GM12892 (cell line): ENCODE results near the gene GOSR2.

Experiments used
- POLR2A ChIP-seq: IDR thresholded peaks from 2 replicates; pipeline ENCODE4 v1.6.1; 2011; ENCODE audit warnings: low read depth, low read length, control low read depth
- POLR2AphosphoS5 ChIP-seq: IDR thresholded peaks from 2 replicates; pipeline ENCODE4 v1.6.1; 2011; ENCODE audit warnings: low read depth, low read length, control low read depth

GRCh38 chr17:46962374-46962790 is 39.4 kb downstream of the GOSR2 start:
- no peak for TF ChIP-seq POLR2A
- no peak for TF ChIP-seq POLR2AphosphoS5
